Breast epithelium (tissue), 4 donors: ENCODE results near the gene GALNT9. TPM values are rescaled to one million over a fixed set of nuclear protein-coding genes. Genes with fewer than 3 reads are reported as not detected.

Experiments
- DNase-seq, 2 donors: peaks; one replicate each; pipeline ENCODE4 v3.0.0-alpha.2; 2019; ENCODE audit warnings: low spot score in 2 of 2
- H3K27ac ChIP-seq, 2 donors: fragments of 200-600 bp; sonication (generic) in 1 of 2; one replicate each; pipeline ENCODE4 v1.5.1; 2016 to 2019; ENCODE audit warnings: mild to moderate bottlenecking in 1 of 2
- H3K27me3 ChIP-seq, 2 donors: fragments of 200-600 bp; sonication (generic) in 1 of 2; one replicate each; pipeline versions ENCODE4 v1.5.1 to v1.6.0; 2017 to 2019; ENCODE audit warnings: control low read depth in 1 of 2, mild to moderate bottlenecking in 1 of 2
- H3K36me3 ChIP-seq: fragments of 200-600 bp; one replicate; pipeline ENCODE4 v1.5.1; 2019
- H3K4me1 ChIP-seq, 2 donors: fragments of 200-600 bp; sonication (generic); one replicate each; pipeline ENCODE4 v1.5.1; 2016 to 2019; ENCODE audit warnings: control low read depth in 1 of 2
- H3K4me3 ChIP-seq, 3 donors: fragments of 200-600 bp; sonication (generic); 1 replicate in 2 of 3; 2 replicates in 1 of 3; pipeline ENCODE4 v1.5.1; 2016 to 2019; ENCODE audit warnings: mild to moderate bottlenecking in 3 of 3, moderate library complexity in 2 of 3
- H3K9me3 ChIP-seq, 2 donors: fragments of 200-600 bp; sonication (generic) in 1 of 2; one replicate each; pipeline ENCODE4 v1.5.1; 2016 to 2019; ENCODE audit warnings: control low read depth in 1 of 2
- POLR2A ChIP-seq: fragments of 450-650 bp; IDR thresholded peaks from one replicate; pipeline ENCODE4 v1.6.1; 2016; ENCODE audit warnings: antibody characterized with exemption, mild to moderate bottlenecking, moderate library complexity
- POLR2AphosphoS5 ChIP-seq, 3 donors: sonication (generic); formaldehyde crosslinking; IDR thresholded peaks; one replicate each; pipeline ENCODE4 v1.6.1; 2017; ENCODE audit warnings: antibody characterized with exemption in 3 of 3
- intact Hi-C: fragments of 100-400 bp; cut with DNase I; formaldehyde crosslinking; loops from one replicate; pipeline ENCODE4 v1.15.1; 2023; ENCODE audit warnings: low total_unique reads
- total RNA-seq, 3 donors: library from RNA; depleted of rRNA; stranded (reverse); fragments of >200 nt; gene quantifications; one replicate each; pipeline ENCODE4 v1.1.0, GENCODE V29; 2016
- TF ChIP-seq, protein P1 (sequence below), 3 donors: fragments of 450-650 bp; IDR thresholded peaks; one replicate each; pipeline ENCODE4 v1.5.1; 2016 to 2017; ENCODE audit warnings: antibody characterized with exemption in 3 of 3, mild to moderate bottlenecking in 3 of 3, moderate library complexity in 3 of 3

Gene GALNT9
- total RNA-seq, 3 donors from 2014 or later = 2.9 TPM; not detected in 2

DNA sequence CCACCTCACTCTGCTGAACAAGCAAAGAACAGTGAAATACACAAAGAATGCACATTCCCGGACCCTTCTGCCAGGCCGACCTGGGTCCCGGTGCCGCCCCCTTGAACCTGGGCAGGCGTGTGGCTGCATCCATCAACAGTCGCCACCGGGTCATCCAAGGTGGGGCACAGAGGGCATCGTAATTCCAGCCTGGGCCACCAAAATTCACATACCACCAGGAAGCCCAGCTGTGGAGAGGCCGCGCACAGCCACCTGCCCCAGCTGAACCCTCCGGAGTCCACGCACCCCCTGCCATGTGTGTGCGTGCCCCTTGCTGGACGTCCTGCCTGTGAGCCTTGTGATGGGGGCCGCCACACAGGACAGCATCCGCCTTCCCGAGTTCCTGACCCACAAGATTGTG, 99.5 kb downstream of the GALNT9 start:
- H3K4me1 ChIP-seq = no peaks in the 10 kb centered on the region
- no peaks in the 10 kb centered on the region for H3K9me3 ChIP-seq
- H3K27ac ChIP-seq = no peak overlapping the region
- intact Hi-C loops = loop anchor here (5.0 kb wide), 1 partner anchor 1593 kb away; no protein-coding TSS in a partner anchor
- no peak for DNase-seq
- H3K36me3 ChIP-seq = no peaks in the 10 kb centered on the region
- no peak overlapping the region for H3K4me3 ChIP-seq
- peaks cover 0 to 50% of the 10 kb centered on the region in 2 donors for H3K27me3 ChIP-seq
- TF ChIP-seq POLR2A (no peak), POLR2AphosphoS5 (IDR thresholded peaks at IDR 0.05) (no peak)
- TF ChIP-seq, protein P1, sequence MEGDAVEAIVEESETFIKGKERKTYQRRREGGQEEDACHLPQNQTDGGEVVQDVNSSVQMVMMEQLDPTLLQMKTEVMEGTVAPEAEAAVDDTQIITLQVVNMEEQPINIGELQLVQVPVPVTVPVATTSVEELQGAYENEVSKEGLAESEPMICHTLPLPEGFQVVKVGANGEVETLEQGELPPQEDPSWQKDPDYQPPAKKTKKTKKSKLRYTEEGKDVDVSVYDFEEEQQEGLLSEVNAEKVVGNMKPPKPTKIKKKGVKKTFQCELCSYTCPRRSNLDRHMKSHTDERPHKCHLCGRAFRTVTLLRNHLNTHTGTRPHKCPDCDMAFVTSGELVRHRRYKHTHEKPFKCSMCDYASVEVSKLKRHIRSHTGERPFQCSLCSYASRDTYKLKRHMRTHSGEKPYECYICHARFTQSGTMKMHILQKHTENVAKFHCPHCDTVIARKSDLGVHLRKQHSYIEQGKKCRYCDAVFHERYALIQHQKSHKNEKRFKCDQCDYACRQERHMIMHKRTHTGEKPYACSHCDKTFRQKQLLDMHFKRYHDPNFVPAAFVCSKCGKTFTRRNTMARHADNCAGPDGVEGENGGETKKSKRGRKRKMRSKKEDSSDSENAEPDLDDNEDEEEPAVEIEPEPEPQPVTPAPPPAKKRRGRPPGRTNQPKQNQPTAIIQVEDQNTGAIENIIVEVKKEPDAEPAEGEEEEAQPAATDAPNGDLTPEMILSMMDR (IDR thresholded peaks at IDR 0.05) = no peak

DNA sequence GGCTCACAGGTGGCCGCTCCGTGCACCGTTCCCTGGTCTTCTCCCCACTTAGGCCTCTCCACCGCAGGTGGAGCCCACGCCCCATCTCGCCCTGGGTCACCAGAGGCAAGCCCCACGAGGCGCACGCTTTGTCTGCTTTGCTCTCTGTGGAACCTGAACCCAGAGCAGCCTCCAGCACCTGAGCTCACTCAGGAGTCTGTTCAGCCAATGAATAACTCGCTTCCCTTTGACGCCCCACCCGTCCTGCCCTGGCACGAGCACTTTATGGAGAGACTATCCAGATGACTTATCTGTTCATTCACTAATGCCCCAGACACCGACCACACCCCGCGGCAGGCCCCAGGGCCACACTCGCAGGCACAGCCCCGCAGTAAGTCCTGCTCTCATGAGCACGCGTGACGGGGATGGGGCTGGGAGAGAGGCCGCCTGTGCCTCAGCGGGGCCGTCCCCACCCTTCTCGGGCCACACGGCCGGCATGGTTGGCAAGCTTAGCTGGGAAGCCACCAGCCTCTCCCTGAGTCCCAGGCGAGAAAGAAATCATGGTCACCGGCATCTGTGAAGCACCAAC, 100.1 kb downstream of the GALNT9 start:
- Histone ChIP-seq H3K27me3 (peaks cover 0 to 50% of the 10 kb centered on the region in 2 donors), H3K27ac (no peak overlapping the region), H3K4me3 (no peak overlapping the region), H3K36me3 (no peaks in the 10 kb centered on the region), H3K9me3 (no peaks in the 10 kb centered on the region), H3K4me1 (no peaks in the 10 kb centered on the region)
- intact Hi-C loops = loop anchor here (5.0 kb wide), 1 partner anchor 1592 kb away; no protein-coding TSS in a partner anchor
- TF ChIP-seq, protein P1 (IDR thresholded peaks at IDR 0.05) = no peak
- no peak for TF ChIP-seq POLR2AphosphoS5 (IDR thresholded peaks at IDR 0.05)
- no peak for TF ChIP-seq POLR2A
- DNase-seq = no peak

DNA sequence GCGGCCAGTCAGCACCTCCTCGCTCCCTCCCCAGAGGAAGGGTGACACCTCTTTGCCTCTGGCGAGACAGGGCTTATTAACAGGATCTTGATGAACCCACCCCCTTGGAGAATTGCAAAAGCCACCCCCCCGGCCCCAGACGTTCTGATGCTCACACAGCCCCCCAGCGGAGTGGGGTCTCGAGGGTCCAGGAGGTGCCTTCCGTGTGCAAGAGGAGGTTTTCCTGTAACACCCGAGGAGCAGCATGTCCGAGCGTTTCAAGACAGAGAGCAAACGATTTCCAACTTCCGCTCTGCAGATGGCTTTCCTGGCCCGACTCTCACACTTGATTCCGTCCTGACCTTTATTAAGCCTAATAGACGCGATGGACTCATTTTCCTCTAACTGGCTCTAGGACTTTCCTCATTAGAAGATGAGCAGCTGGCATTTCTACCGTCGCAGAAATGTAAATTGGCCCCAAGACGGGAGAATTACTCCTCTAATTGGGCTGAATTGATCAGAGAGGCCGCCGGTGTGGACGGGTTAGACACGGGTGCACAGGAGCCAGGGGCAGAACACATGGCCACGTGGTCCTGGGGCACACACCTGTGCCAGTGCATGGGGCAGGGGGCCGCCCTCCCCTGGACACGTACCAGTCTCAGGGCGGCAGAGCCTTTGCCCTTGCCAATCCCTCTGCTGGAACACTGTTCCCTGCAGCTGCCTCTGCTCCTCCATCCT, 100.8 kb downstream of the GALNT9 start:
- no peaks in the 10 kb centered on the region for H3K4me1 ChIP-seq
- no peaks in the 10 kb centered on the region for H3K36me3 ChIP-seq
- TF ChIP-seq POLR2AphosphoS5 (IDR thresholded peaks at IDR 0.05) (no peak), POLR2A (no peak)
- TF ChIP-seq, protein P1 (IDR thresholded peaks at IDR 0.05) = no peak
- H3K4me3 ChIP-seq = no peak overlapping the region
- H3K27ac ChIP-seq = no peak overlapping the region
- intact Hi-C loops = loop anchor here (5.0 kb wide), 1 partner anchor 1591 kb away; no protein-coding TSS in a partner anchor
- no peak for DNase-seq
- no peaks in the 10 kb centered on the region for H3K9me3 ChIP-seq
- peaks cover 0 to 50% of the 10 kb centered on the region in 2 donors for H3K27me3 ChIP-seq

DNA sequence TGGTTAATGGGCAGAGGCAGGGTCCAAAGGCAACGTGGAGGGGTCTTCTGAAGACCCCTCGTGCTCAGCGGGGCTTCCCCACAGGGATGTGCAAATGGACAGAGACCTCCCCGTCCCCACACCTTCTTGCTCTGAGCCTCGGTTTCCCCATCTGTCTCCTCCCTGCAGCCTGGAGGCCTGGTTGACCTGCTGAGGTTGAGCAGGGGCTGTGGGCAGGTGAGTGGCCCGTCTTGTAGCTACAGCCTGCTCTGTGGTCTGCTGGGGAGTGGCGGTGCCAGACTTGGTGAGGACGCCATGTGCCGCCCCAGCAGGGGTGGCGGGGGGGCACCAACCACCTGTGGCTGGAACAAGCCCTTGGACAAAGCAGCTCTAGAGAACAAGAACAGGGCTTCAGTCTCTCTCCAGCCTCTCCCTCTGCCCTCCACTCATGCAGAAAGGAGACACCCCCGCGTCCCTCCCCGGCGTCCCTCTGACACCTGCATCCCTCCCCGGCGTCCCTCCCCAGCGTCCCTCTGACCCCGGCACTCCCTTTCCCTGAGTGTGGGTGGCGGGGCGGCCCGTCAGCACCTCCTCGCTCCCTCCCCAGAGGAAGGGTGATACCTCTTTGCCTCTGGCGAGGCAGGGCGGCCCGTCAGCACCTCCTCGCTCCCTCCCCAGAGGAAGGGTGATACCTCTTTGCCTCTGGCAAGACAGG, 101.5 kb downstream of the GALNT9 start:
- TF ChIP-seq POLR2A (no peak), POLR2AphosphoS5 (IDR thresholded peaks at IDR 0.05) (no peak)
- TF ChIP-seq, protein P1 (IDR thresholded peaks at IDR 0.05) = no peak
- Histone ChIP-seq H3K36me3 (no peaks in the 10 kb centered on the region), H3K27me3 (peaks cover 0 to 50% of the 10 kb centered on the region in 2 donors), H3K9me3 (no peaks in the 10 kb centered on the region), H3K4me1 (no peaks in the 10 kb centered on the region), H3K4me3 (peak overlapping the region in 1 of 3 donors; percentile 48), H3K27ac (no peak overlapping the region)
- intact Hi-C loops = loop anchor here (5.0 kb wide), 1 partner anchor 1591 kb away; no protein-coding TSS in a partner anchor
- no peak for DNase-seq
